Erythroblast (primary cell): ENCODE data around the gene FBXO41.

Experiments
- GATA1 ChIP-seq: IDR thresholded peaks from 2 replicates; pipeline ENCODE4 v1.6.1; 2011; ENCODE audit warnings: low read depth, mild to moderate bottlenecking, control low read depth, low read length, moderate library complexity
- POLR2A ChIP-seq: IDR thresholded peaks from 2 replicates; pipeline ENCODE4 v1.6.1; 2011; ENCODE audit warnings: mild to moderate bottlenecking, low read length

DNA sequence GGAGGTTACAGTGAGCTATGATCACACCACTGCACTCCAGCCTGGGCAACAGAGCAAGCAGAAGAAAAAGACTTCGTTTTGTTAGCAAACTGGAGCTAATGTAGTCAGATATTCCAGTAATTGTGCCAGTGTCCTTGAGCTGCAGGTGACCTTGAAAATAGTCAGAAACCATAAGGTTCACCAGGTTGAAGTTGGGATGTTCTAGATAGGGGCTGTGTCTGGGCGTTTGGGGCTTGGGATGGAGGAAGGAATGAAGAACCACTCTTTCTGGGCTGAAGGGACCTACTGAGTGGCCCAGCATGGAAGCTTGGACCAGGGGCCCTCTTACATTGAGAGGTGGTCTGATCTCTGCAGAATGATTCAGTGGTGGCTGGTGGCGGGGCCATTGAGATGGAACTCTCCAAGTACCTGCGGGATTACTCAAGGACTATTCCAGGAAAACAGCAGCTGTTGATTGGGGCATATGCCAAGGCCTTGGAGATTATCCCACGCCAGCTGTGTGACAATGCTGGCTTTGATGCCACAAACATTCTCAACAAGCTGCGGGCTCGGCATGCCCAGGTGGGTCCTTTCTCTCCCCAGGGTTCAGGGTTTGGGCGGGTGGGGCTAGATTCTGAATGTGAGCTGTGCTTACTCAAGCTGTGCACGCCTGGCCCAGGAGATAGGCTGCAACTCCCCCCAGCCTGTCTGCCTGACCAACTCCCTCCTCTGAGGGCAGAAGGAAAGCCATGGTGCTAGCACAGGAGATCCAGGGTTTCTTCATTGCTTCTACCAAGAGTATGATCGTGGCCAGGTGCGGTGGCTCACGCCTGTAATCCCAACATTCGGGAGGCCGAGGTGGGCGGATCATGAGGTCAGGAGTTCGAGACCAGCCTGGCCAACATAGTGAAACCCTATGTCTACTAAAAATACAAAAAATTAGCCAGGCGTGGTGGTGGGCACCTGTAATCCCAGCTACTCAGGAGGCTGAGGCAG lies 33.1 kb downstream of the FBXO41 start:
- TF ChIP-seq POLR2A (no peak), GATA1 (no peak)
